CD14-positive monocyte (primary cell): ENCODE results near the gene SIM2. TPM values are rescaled to one million over a fixed set of nuclear protein-coding genes. Genes with fewer than 3 reads are reported as not detected.
A peak's percentile ranks its signal among the peaks of the same experiment; 100 is the strongest.

Experiments
- DNase-seq, 3 donors: peaks; one replicate each; pipeline ENCODE4 v3.0.0-alpha.2; 2011 to 2022
- H2AFZ ChIP-seq: 2 replicates; pipeline ENCODE4 v1.6.0; 2012; ENCODE audit warnings: mild to moderate bottlenecking, low read depth, low read length, inconsistent platforms; ENCODE audit not compliant: insufficient read depth, poor library complexity, severe bottlenecking
- H3K27ac ChIP-seq, 2 donors: 1 replicate in 1 of 2; 2 replicates in 1 of 2; pipeline ENCODE4 v1.5.1; 2012 to 2013; ENCODE audit warnings: low read length in 2 of 2, control low read depth in 1 of 2, inconsistent platforms in 1 of 2, low read depth in 1 of 2, mild to moderate bottlenecking in 1 of 2
- H3K27me3 ChIP-seq, 2 donors: one replicate each; pipeline versions ENCODE4 v1.6.0 to v1.6.1; 2011 to 2013; ENCODE audit warnings: low read length in 2 of 2; ENCODE audit not compliant: control insufficient read depth in 2 of 2, insufficient read depth in 2 of 2
- H3K36me3 ChIP-seq, 2 donors: replicated peaks in 1 of 2; 1 replicate in 1 of 2; 2 replicates in 1 of 2; pipeline versions ENCODE4 v1.5.1 to v1.6.1; 2012 to 2013; ENCODE audit warnings: low read length in 2 of 2, control low read depth in 1 of 2, inconsistent platforms in 1 of 2, mild to moderate bottlenecking in 1 of 2; ENCODE audit not compliant: insufficient read depth in 2 of 2, control insufficient read depth in 1 of 2
- H3K4me1 ChIP-seq, 2 donors: 1 replicate in 1 of 2; 2 replicates in 1 of 2; pipeline versions ENCODE4 v1.5.1 to v1.6.1; 2012 to 2013; ENCODE audit warnings: low read length in 2 of 2, control low read depth in 1 of 2, inconsistent platforms in 1 of 2, mild to moderate bottlenecking in 1 of 2, moderate library complexity in 1 of 2; ENCODE audit not compliant: insufficient read depth in 2 of 2, control insufficient read depth in 1 of 2
- H3K4me2 ChIP-seq: replicated peaks from 2 replicates; pipeline ENCODE3; 2012; ENCODE audit warnings: low read length, moderate library complexity, mild to moderate bottlenecking; ENCODE audit not compliant: poor library complexity, severe bottlenecking; ENCODE audit errors: extremely low read depth
- H3K4me3 ChIP-seq, 3 experiments: fragments of 200-600 bp in 1 of 3; sonication (generic) in 1 of 3; replicated peaks in 1 of 3; 1 replicate in 2 of 3; 2 replicates in 1 of 3; pipeline ENCODE4 v1.5.1; 2011 to 2013; ENCODE audit warnings: low read length in 3 of 3, mild to moderate bottlenecking in 3 of 3, control low read depth in 2 of 3, low read depth in 2 of 3, inconsistent platforms in 1 of 3, moderate library complexity in 1 of 3
- H3K79me2 ChIP-seq: 2 replicates; pipeline ENCODE4 v1.6.0; 2012; ENCODE audit warnings: mild to moderate bottlenecking, control low read depth, inconsistent platforms, low read length, moderate library complexity; ENCODE audit not compliant: insufficient read depth
- H3K9ac ChIP-seq: 2 replicates; pipeline ENCODE4 v1.6.0; 2017; ENCODE audit warnings: low read length, mild to moderate bottlenecking; ENCODE audit not compliant: insufficient read depth, poor library complexity, severe bottlenecking
- H3K9me3 ChIP-seq, 2 donors: replicated peaks in 1 of 2; 1 replicate in 1 of 2; 2 replicates in 1 of 2; pipeline versions ENCODE4 v1.5.1 to v1.6.1; 2012 to 2013; ENCODE audit warnings: low read length in 2 of 2, control low read depth in 1 of 2; ENCODE audit not compliant: control insufficient read depth in 1 of 2, insufficient read depth in 1 of 2
- H4K20me1 ChIP-seq: 2 replicates; pipeline ENCODE4 v1.6.0; 2012; ENCODE audit warnings: mild to moderate bottlenecking, low read length, control low read depth, moderate library complexity; ENCODE audit not compliant: insufficient read depth
- H3K27ac Mint-ChIP-seq, 7 donors: one replicate each; pipeline ENCODE4 v1.8.0; 2020; ENCODE audit warnings: mild to moderate bottlenecking in 7 of 7, mixed read lengths in 7 of 7, moderate library complexity in 6 of 7, inconsistent platforms in 2 of 7
- H3K27me3 Mint-ChIP-seq, 3 donors: one replicate each; pipeline ENCODE4 v1.8.0; 2021 to 2022; ENCODE audit warnings: low read depth in 3 of 3, mild to moderate bottlenecking in 3 of 3, mixed read lengths in 3 of 3, moderate library complexity in 3 of 3, inconsistent platforms in 1 of 3
- H3K36me3 Mint-ChIP-seq, 2 donors: one replicate each; pipeline ENCODE4 v1.8.0; 2020; ENCODE audit warnings: mixed read lengths in 2 of 2, inconsistent platforms in 1 of 2, mild to moderate bottlenecking in 1 of 2
- H3K4me1 Mint-ChIP-seq: one replicate; pipeline ENCODE4 v1.8.0; 2020; ENCODE audit warnings: mild to moderate bottlenecking, mixed read lengths
- H3K4me3 Mint-ChIP-seq, 2 donors: one replicate each; pipeline ENCODE4 v1.8.0; 2020; ENCODE audit warnings: mild to moderate bottlenecking in 2 of 2, mixed read lengths in 2 of 2, moderate library complexity in 1 of 2
- H3K9me3 Mint-ChIP-seq, 7 donors: one replicate each; pipeline ENCODE4 v1.8.0; 2020 to 2022; ENCODE audit warnings: mixed read lengths in 7 of 7, mild to moderate bottlenecking in 6 of 7, moderate library complexity in 6 of 7, inconsistent platforms in 2 of 7
- CTCF ChIP-seq: fragments of 200-600 bp; IDR thresholded peaks from one replicate; pipeline ENCODE4 v1.8.0; 2022; ENCODE audit warnings: antibody characterized with exemption, mild to moderate bottlenecking
- WGBS: methylation state at CpG from one replicate; pipeline ENCODE4 v1.1.5; 2013; ENCODE audit warnings: missing lambda C conversion rate; ENCODE audit not compliant: insufficient coverage; 5-methylcytosine and 5-hydroxymethylcytosine counted together
- intact Hi-C, 2 donors: fragments of 100-400 bp; cut with micrococcal nuclease; formaldehyde crosslinking; loops; one replicate each; pipeline versions ENCODE4 v1.15.0 to v1.15.1; 2023
- polyA plus RNA-seq, 3 donors: library from polyadenylated mRNA; depleted of rRNA in 1 of 3; unstranded in 2 of 3; stranded (reverse) in 1 of 3; fragments of 300-500 nt in 2 of 3; fragments of >200 nt in 1 of 3; fragmentation: Illumina TruSeq in 2 of 3; gene quantifications; 1 replicate in 2 of 3; 2 replicates in 1 of 3; pipeline ENCODE4 v1.2.3, GENCODE V29; 2012 to 2021

Gene SIM2
- polyA plus RNA-seq, 3 donors: not detected

- Mint-ChIP-seq H3K27ac (no peak overlapping the region), H3K4me1 (no peaks in the 10 kb centered on the region)
- TF ChIP-seq CTCF: no peak
Measured at GRCh38 chr21:36686955-36687354, 12.0 kb upstream of the SIM2 start.

GRCh38 chr21:36688324-36688723 lies 10.6 kb upstream of the SIM2 start:
- Histone ChIP-seq H3K27ac (no peak overlapping the region), H3K4me2 (no peak overlapping the region), H3K27me3 (peaks cover 55 to 81% of the 10 kb centered on the region in 2 donors), H3K4me1 (no peaks in the 10 kb centered on the region), H3K9ac (no peak overlapping the region), H3K79me2 (no peaks in the 10 kb centered on the region), H3K36me3 (no peaks in the 10 kb centered on the region), H3K4me3 (no peak overlapping the region), H4K20me1 (no peaks in the 10 kb centered on the region), H3K9me3 (peaks cover 0 to 11% of the 10 kb centered on the region in 2 donors), H2AFZ (no peak overlapping the region)
- WGBS: 56% methylated on average over 6 of the region's 6 CpGs
- intact Hi-C loops: no loop called here
- TF ChIP-seq CTCF: no peak
- H3K9me3 Mint-ChIP-seq: peaks cover 0 to 4% (median 2%) of the 10 kb centered on the region in 7 donors
- no peak for DNase-seq
- no peak overlapping the region for H3K27ac Mint-ChIP-seq
- peaks cover 0 to 2% of the 10 kb centered on the region in 2 donors for H3K36me3 Mint-ChIP-seq
- H3K4me3 Mint-ChIP-seq: peak overlapping the region in 1 of 2 donors; percentile 26
- H3K4me1 Mint-ChIP-seq: no peaks in the 10 kb centered on the region
- peaks cover 70 to 84% (median 75%) of the 10 kb centered on the region in 3 donors for H3K27me3 Mint-ChIP-seq

More at GRCh38 chr21:36686955-36687354, 12.0 kb upstream of the SIM2 start:
- H3K4me1 ChIP-seq: no peaks in the 10 kb centered on the region
- H4K20me1 ChIP-seq: no peaks in the 10 kb centered on the region
- DNase-seq: no peak
- WGBS: 100% methylated on average over 2 of the region's 6 CpGs
- peaks cover 48 to 71% of the 10 kb centered on the region in 2 donors for H3K27me3 ChIP-seq
- H2AFZ ChIP-seq: no peak overlapping the region
- H3K9ac ChIP-seq: no peak overlapping the region
- peaks cover 0 to 4% (median 0%) of the 10 kb centered on the region in 7 donors for H3K9me3 Mint-ChIP-seq
- no peak overlapping the region for H3K4me2 ChIP-seq
- no peak overlapping the region for H3K27ac ChIP-seq
- intact Hi-C loops: no loop called here
- peak overlapping the region in 1 of 2 donors; percentile 11 for H3K4me3 Mint-ChIP-seq
- no peaks in the 10 kb centered on the region for H3K79me2 ChIP-seq
- peaks cover 0 to 2% of the 10 kb centered on the region in 2 donors for H3K9me3 ChIP-seq
- no peaks in the 10 kb centered on the region for H3K36me3 Mint-ChIP-seq
- no peaks in the 10 kb centered on the region for H3K36me3 ChIP-seq
- no peak overlapping the region for H3K4me3 ChIP-seq
- peaks cover 67 to 76% (median 70%) of the 10 kb centered on the region in 3 donors for H3K27me3 Mint-ChIP-seq
